ENCODE results near the gene XRCC4. TPM values are rescaled to one million over a fixed set of nuclear protein-coding genes. Genes with fewer than 3 reads are reported as not detected.

XRCC4 gene
- total RNA-seq, 1 experiment from 2014 or later = 10.8 TPM

GRCh38 chr5:83082750-83083149 lies 5.4 kb downstream of the XRCC4 start:
- H2BK20ac ChIP-seq (ENCODE audit: low read depth, low read length, poor library complexity, severe bottlenecking) = no peak overlapping the region
- Mint-ChIP-seq H3K4me3 (no peak overlapping the region), H3K27ac (no peak overlapping the region; a peak in 1 of 7 replicates), H3K36me3 (ENCODE audit: insufficient read depth in 1 of 3, low read depth in 3 of 3) (no peaks in the 10 kb centered on the region; a peak in 1 of 7 replicates), H3K27me3 (ENCODE audit: low read depth) (no peaks in the 10 kb centered on the region), H3K4me1 (peaks cover 15 to 17% of the 10 kb centered on the region in 2 experiments), H3K9me3 (no peaks in the 10 kb centered on the region)
- H3K23me2 ChIP-seq (ENCODE audit: insufficient read length, low read depth, low read length, poor library complexity, severe bottlenecking) = peaks cover 3% of the 10 kb centered on the region
- no peaks in the 10 kb centered on the region for H4K20me1 ChIP-seq (ENCODE audit: control insufficient read depth, insufficient read depth, insufficient read length)
- no peak overlapping the region for H4K5ac ChIP-seq (ENCODE audit: insufficient read length, low read depth, low read length)
- H3K56ac ChIP-seq (ENCODE audit: insufficient read length, low read depth, low read length) = no peak overlapping the region
- no peaks in the 10 kb centered on the region for H3K79me1 ChIP-seq (ENCODE audit: insufficient read depth, low read depth, low read length, poor library complexity, severe bottlenecking)
- H2AFZ ChIP-seq (ENCODE audit: low read length) = no peak overlapping the region
- H2BK120ac ChIP-seq (ENCODE audit: low read depth, low read length, poor library complexity, severe bottlenecking) = no peak overlapping the region
- TF ChIP-seq, protein P1, sequence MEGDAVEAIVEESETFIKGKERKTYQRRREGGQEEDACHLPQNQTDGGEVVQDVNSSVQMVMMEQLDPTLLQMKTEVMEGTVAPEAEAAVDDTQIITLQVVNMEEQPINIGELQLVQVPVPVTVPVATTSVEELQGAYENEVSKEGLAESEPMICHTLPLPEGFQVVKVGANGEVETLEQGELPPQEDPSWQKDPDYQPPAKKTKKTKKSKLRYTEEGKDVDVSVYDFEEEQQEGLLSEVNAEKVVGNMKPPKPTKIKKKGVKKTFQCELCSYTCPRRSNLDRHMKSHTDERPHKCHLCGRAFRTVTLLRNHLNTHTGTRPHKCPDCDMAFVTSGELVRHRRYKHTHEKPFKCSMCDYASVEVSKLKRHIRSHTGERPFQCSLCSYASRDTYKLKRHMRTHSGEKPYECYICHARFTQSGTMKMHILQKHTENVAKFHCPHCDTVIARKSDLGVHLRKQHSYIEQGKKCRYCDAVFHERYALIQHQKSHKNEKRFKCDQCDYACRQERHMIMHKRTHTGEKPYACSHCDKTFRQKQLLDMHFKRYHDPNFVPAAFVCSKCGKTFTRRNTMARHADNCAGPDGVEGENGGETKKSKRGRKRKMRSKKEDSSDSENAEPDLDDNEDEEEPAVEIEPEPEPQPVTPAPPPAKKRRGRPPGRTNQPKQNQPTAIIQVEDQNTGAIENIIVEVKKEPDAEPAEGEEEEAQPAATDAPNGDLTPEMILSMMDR (conservative IDR thresholded peaks at IDR 0.05) = no peak
- H3K27me3 ChIP-seq (ENCODE audit: insufficient read depth, low read length) = no peaks in the 10 kb centered on the region
- no peak overlapping the region for H2BK5ac ChIP-seq (ENCODE audit: insufficient read length, low read length)
- no peak overlapping the region for H2BK12ac ChIP-seq (ENCODE audit: insufficient read length, low read depth, low read length)
- no peaks in the 10 kb centered on the region for H3K4me1 ChIP-seq (ENCODE audit: insufficient read depth, low read length)
- no peaks in the 10 kb centered on the region for H3K79me2 ChIP-seq (ENCODE audit: insufficient read depth, low read length)
- H4K8ac ChIP-seq (replicated peaks; ENCODE audit: insufficient read length, low read depth, low read length) = no peak overlapping the region
- no peak overlapping the region for H3K27ac ChIP-seq (ENCODE audit: insufficient read length, low read depth, low read length)
- H3K18ac ChIP-seq (ENCODE audit: insufficient read length, low read depth, low read length) = no peak overlapping the region
- no peak overlapping the region for H3K4ac ChIP-seq (ENCODE audit: low read depth, low read length)
- no peak overlapping the region for H4K91ac ChIP-seq (ENCODE audit: insufficient read length, low read depth, low read length)
- H2BK15ac ChIP-seq (ENCODE audit: low read depth, low read length) = no peak overlapping the region
- H3K9ac ChIP-seq (ENCODE audit: extremely low read depth, insufficient read length, low read length) = no peak overlapping the region
- H3K9me3 ChIP-seq (ENCODE audit: control insufficient read depth, low read depth, low read length) = no peaks in the 10 kb centered on the region
- no peak overlapping the region for H3K4me2 ChIP-seq (ENCODE audit: insufficient read depth, insufficient read length, low read length)
- H3K14ac ChIP-seq (ENCODE audit: insufficient read depth, low read length) = no peak overlapping the region
- H3K23ac ChIP-seq (ENCODE audit: insufficient read length, low read depth, low read length) = no peak overlapping the region
- DNase-seq = no peak
- no peak overlapping the region for H3T11ph ChIP-seq (ENCODE audit: low read length)
- H2AK5ac ChIP-seq (ENCODE audit: insufficient read length, low read length) = no peak overlapping the region
